RCC 7860 (cell line): ENCODE measurements around the gene AGPS.

Experiments used
- DNase-seq: peaks from one replicate; pipeline ENCODE4 v3.0.0-alpha.2; 2015; ENCODE audit warnings: low spot score
- FAIRE-seq: peaks from 2 replicates; lab custom pipeline; 2012; peaks lifted over from hg19 to GRCh38; lab: Jason Lieb, UNC

Gene AGPS

DNA sequence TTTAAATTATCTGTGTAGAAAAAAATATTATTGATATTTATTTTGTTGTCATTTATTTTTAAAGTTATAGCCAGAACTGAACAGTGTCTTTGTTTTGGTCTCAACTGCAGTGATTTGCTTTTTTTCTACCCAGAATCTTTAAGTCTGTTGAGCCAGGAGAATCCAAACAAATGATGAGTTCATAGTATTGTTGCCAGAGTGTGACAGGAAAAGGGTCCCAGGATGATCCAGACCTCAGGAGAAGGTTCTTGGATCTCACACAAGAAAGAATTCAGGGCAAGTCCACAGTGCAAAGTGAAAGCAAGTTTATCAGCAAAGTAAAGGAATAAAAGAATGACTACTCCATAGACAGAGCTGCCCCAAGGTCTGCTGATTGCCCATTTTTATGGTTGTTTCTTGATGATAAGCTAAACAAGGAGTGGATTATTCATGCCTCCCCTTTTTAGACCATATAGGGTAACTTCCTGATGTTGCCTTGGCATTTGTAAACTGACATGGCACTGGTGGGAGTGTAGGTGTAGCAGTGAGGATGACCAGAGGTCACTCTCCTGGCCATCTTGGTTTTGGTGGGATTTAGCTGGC lies 127.1 kb downstream of the AGPS start:
- FAIRE-seq (no peak), DNase-seq (no peak)

DNA sequence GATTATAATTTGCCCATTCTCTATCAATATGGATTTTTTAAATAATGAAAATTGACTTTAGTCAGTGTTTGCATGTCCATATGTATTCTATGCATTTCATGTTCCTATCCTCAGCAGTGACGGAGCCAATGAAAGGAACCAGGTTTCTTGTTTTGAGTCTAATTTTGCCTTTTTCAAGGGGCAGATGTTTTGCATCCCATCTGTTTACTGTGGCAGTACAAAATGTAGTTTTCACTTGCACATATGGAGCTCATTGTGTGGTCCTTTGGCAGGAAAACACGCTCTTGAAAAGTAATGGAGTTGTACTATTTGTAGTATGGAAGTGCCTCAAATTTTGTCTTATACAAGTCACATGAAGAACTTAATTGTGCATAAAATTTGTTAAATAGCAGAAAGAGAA lies 127.8 kb downstream of the AGPS start:
- FAIRE-seq (no peak), DNase-seq (no peak)

DNA sequence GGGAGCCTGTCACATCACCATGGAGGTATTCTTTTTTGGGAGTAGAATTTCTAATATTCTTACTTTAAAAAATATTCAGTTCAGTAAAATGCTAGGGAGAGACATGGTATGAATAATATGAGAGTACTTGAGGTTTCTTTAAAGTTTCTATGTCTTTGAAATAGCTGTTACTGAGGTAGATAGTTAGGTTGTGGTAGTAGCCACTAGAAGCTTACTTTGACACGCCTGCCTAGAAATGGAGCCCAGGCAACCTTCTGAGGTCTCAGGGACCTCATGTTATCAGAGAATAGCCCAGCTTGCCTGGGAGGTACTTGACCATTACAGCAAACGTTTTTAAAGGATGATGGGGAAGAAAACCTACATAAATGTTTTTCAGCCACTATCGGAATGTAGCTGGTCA lies 131.2 kb downstream of the AGPS start:
- DNase-seq (no peak), FAIRE-seq (no peak)

GRCh38 chr2:177525351-177525924 lies 132.9 kb downstream of the AGPS start:
- DNase-seq (no peak), FAIRE-seq (no peak)

DNA sequence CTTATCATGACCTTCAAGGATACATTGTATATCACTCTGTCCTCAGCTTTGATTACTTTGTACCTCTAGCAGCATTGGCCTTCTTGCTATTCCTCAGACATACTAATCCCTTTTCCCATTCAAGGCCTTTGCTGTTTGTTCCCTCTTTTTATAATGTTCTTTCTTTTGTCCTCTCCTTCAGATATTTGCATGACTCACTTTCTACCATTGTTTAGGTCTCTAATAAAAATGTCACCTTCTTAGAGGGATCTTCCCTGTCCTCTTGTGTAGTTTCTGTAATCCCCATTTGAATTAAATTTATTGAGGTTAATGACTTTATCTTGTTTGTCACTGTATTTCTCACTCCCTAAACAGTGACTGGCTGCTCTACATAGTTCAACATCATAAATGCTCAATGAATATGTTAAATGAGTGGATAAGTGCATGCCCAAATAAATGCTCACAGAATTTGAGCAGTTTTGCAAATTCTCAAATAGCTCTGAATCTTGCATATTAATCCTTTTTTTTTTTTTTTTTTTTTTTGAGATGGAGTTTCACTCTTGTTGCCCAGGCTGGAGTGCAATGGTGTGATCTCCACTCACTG lies 135.9 kb downstream of the AGPS start:
- no peak for DNase-seq
- FAIRE-seq = no peak

DNA sequence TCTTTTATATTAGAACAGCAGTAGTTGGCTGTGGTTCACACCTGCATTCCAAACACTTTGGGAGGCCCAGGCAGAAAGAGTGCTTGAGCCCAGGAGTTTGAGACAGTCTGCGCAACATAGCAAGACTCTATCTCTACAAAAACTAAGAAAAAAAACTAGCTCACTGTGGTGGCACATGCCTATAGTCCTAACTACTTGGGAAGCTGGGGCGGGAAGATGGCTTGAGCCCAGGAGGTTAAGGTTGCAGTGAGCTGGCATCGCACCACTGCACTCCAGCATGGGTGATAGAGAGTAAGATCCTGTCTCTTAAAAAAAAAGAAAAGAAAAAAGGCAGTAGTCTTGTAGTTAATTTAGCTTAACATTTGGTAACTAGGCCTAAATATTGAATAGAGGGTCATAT lies 136.6 kb downstream of the AGPS start:
- no peak for FAIRE-seq
- DNase-seq = no peak

- no peak for FAIRE-seq
- no peak for DNase-seq
Observed at GRCh38 chr2:177530561-177530960, 138.0 kb downstream of the AGPS start.

- DNase-seq (no peak), FAIRE-seq (no peak)
Observed at GRCh38 chr2:177531706-177532105, 139.1 kb downstream of the AGPS start.

DNA sequence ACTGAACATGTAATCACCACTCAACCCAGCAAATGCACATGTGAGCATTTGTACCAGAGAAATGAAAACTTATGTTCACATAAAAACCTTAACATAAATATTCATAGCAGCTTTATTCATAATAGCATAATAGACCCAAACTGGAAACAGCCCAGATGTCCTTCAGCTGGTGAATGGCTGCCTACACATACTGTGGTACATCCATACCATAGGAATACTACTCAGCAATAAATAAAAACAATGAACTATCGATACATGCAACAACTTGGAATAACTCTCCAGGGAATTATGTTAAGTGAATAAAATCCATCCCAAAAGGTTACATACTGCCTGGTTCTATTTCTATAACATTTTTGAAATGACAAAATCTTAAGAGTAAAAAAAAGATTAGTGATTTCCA lies 140.0 kb downstream of the AGPS start:
- FAIRE-seq = no peak
- DNase-seq = no peak

- no peak for DNase-seq
- FAIRE-seq = no peak
Observed at GRCh38 chr2:177533253-177533652, 140.7 kb downstream of the AGPS start.

DNA sequence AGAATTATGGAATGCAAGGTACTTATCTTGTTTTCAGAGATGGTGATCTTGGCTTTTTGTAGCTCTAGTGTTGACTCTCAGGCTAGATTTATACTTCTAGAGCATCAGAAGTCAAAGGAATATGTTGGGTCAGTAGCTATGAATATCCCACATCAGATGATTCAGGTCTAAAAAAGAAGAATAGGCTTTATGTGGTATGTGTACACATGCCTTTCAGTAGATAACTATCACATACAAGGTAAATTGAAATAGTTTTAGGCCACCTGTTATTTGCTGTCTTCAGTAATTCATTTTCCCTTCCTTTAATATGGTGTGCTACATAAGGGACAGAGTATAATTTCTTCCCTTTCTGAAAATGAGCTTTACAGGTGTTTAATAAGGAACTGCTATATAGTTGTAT lies 142.4 kb downstream of the AGPS start:
- DNase-seq (no peak), FAIRE-seq (no peak)

- FAIRE-seq = no peak
- no peak for DNase-seq
Observed at GRCh38 chr2:177535958-177536504, 143.5 kb downstream of the AGPS start.

DNA sequence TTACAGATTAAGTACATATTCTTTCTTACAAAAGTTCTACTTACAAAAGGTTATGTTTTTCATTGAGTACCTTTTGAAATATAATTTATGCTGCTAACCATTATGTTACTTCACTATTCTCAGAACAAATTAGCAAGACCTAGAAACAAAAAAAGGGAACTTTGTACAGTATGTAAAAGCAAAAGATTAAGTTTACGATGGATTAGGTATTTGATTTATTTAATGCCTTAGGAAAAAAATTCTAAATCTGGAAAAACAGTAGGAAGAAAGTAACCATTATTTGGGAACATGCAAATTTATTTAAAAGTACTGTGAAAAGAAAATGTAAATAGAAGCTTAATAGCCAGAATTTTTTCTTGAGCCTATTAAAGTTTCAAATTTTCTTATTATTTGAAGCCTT lies 144.6 kb downstream of the AGPS start:
- FAIRE-seq (no peak), DNase-seq (no peak)

- DNase-seq (no peak), FAIRE-seq (no peak)
Observed at GRCh38 chr2:177537636-177538035, 145.1 kb downstream of the AGPS start.

GRCh38 chr2:177538323-177538722 lies 145.8 kb downstream of the AGPS start:
- DNase-seq (no peak), FAIRE-seq (no peak)

- FAIRE-seq = no peak
- DNase-seq = no peak
Observed at GRCh38 chr2:177540283-177540682, 147.7 kb downstream of the AGPS start.

DNA sequence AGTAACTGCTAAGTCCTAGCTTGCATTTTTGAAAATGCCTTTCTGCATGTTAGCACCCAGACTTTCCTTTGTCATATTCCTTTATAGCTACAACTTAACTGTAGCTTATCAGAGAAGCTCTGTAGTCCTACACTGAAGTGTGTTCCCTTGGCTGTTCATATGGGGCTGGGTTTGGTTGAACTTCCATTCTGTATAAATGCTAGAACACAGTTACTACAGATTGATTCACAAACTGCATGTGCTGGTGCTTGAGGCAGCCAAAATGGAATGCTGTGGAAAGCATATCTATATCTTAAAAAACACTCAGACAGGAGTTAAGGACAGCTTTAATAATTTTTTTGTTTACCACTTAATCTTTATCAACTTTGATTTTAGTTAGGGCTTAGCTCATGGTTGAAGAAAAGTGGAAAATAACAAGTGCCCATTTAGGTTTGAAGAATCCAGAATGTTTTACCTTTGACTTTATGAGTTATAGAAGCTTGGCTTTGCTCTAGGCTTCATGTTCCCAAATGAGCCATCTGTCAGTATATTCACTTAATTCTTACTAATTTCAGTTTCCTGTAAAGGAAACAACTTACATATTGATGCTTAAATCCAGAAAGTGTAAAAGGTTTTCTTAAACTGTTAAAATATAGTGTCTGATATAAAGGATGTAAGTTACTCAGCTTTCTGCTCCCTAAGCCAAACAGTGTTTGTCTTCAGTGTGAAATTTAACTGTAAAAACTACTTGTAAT lies 148.9 kb downstream of the AGPS start:
- FAIRE-seq (peak; percentile 10), DNase-seq (no peak)

DNA sequence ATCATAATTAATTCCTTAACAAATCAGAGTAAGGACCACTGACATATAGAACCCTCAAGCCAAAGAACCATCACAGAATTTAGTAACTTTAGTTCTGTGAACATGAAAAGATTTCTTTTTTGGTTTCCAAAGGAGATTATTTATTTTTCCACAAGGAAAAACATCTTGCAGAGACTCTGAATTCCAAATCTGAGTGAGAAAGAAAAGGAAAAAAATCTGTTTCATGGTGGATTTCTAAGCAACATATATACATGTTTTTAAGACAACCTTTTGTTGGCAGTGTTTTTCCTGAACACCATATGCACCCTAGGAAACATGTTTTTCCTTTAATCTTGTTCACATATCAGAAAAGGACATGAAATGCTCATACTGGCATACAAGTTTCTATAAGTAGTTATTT lies 149.8 kb downstream of the AGPS start:
- no peak for DNase-seq
- FAIRE-seq = no peak

GRCh38 chr2:177543007-177543760 lies 150.6 kb downstream of the AGPS start:
- DNase-seq = peak; percentile 47
- peak; percentile 84 for FAIRE-seq

DNA sequence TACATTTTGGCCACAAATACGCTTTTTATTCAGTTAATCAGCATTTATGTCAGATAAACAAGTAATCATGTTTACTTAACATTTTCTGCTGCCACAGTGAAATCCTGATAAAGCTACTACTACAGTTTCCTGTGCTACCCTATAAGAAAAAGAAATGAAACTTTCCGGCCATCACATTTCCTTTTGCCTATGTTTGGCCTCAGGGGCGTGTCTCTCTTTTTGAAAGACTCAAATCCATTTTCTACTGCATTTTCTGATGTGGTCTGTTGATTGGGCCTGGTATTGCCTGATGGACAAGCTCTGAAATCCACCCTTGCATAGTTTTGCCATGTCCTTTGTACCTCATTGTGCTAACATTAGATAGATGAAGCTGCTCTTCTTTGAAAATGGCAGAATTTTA lies 152.6 kb downstream of the AGPS start:
- DNase-seq (no peak), FAIRE-seq (no peak)

GRCh38 chr2:177545981-177546585 lies 153.5 kb downstream of the AGPS start:
- DNase-seq = no peak
- FAIRE-seq = no peak
